ENCODE data around the gene CHMP6. TPM values are rescaled to one million over a fixed set of nuclear protein-coding genes. Genes with fewer than 3 reads are reported as not detected.

The CHMP6 gene
- total RNA-seq, 2 donors from 2014 or later: 12.9 to 17.5 TPM

GRCh38 chr17:81002409-81003361 lies 11.0 kb downstream of the CHMP6 start:
- Histone ChIP-seq H3K4me1 (peaks cover 0 to 38% of the 10 kb centered on the region in 2 donors), H3K36me3 (peaks cover 20% of the 10 kb centered on the region), H3K27ac (no peak overlapping the region), H3K4me3 (no peak overlapping the region), H3K9me3 (no peaks in the 10 kb centered on the region), H3K27me3 (peaks cover 6 to 17% of the 10 kb centered on the region in 2 donors)
- TF ChIP-seq CTCF (IDR thresholded peaks at IDR 0.05): no peak
- peak; percentile 91 for DNase-seq (ENCODE audit: low spot score)

DNA sequence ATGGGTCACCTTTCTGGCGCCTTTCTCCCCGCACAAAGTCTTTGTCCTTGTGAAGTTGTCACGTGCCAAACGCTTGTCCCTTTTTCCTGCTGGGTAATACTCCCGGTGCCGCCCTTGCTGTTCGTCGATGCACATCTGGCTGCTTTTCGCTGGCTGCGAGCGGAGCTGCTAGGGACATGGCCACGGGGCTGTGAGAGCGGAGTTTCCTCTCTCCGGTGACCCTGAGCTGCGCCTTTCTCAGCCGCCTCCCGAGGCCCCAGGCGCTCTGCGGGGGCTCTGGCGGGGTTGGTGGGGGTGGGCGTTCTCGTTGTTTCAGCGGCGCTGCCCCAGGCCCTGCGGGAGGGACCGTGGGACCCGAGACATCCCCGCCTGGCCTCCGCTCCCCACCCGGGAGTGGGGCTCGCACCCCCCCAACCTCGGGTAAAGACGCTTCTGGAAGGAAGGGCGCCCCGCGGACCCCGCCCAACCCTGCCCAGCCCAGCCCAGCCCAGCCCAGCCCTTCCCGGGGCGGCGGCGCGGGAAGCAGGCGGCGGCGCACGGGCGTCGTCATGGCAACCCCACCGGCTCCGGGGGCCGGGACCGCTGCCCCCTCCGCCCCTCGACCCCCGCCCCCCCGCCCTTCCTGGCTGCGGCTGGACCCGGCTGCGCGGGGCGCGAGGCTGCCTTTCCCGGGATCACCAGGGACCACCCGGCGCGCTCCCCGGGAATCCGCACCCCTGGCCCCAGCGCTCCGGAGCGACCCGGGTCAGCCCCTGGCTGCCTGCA lies 12.3 kb downstream of the CHMP6 start:
- Histone ChIP-seq H3K36me3 (peaks cover 9% of the 10 kb centered on the region), H3K4me1 (peaks cover 0 to 38% of the 10 kb centered on the region in 2 donors), H3K4me3 (peak overlapping the region in 1 of 2 donors; percentile 34), H3K9me3 (no peaks in the 10 kb centered on the region), H3K27me3 (peaks cover 6 to 17% of the 10 kb centered on the region in 2 donors), H3K27ac (no peak overlapping the region)
- no peak for DNase-seq (ENCODE audit: low spot score)
- TF ChIP-seq CTCF (IDR thresholded peaks at IDR 0.05): no peak

DNA sequence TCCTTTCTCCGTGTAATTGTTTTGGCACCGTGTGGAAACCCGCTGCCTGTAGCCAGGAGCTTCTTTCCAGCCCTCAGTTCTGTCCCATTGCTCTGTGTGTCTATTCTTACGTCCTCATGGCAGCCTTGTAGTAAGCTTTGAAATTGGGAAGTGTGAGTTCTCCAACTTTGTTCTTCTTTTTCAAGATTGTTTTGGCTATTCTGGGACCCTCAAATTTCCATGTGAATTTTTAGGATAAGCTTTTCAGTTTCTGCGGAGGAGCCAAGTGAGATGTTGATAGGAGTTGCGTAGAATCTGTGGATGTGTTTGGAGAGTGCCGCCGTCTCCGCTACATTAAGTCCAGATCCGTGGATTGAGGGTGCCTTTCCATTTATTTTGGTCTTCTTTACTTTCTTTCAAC lies 15.2 kb downstream of the CHMP6 start:
- peaks cover 0 to 21% of the 10 kb centered on the region in 2 donors for H3K4me1 ChIP-seq
- H3K36me3 ChIP-seq: no peaks in the 10 kb centered on the region
- peaks cover 0 to 14% of the 10 kb centered on the region in 2 donors for H3K9me3 ChIP-seq
- TF ChIP-seq CTCF (IDR thresholded peaks at IDR 0.05): no peak
- H3K27ac ChIP-seq: no peak overlapping the region
- H3K27me3 ChIP-seq: peaks cover 6 to 17% of the 10 kb centered on the region in 2 donors
- no peak overlapping the region for H3K4me3 ChIP-seq
- DNase-seq (ENCODE audit: low spot score): no peak

DNA sequence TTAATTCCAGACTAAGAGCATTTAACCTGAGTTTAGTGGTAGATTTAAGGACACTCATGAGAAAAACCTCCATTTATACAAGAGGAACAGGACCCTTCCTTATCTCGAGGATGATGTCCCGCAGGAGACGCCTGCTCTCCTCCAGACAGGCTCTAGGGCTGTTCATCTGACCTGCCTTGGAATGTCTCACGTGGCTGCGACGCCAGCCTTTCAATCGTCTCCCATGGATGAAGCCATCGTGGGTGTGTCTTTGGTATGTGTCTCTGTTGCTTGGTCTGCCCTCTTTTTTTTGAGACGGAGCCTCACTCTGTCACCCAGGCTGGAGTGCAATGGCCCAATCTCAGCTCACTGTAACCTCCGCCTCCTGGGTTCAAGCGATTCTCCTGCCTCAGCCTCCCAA lies 16.5 kb downstream of the CHMP6 start:
- Histone ChIP-seq H3K27me3 (peaks cover 6 to 17% of the 10 kb centered on the region in 2 donors), H3K4me1 (peaks cover 0 to 11% of the 10 kb centered on the region in 2 donors), H3K27ac (no peak overlapping the region), H3K4me3 (no peak overlapping the region), H3K36me3 (no peaks in the 10 kb centered on the region), H3K9me3 (peaks cover 0 to 14% of the 10 kb centered on the region in 2 donors)
- DNase-seq (ENCODE audit: low spot score): no peak
- TF ChIP-seq CTCF (IDR thresholded peaks at IDR 0.05): no peak

DNA sequence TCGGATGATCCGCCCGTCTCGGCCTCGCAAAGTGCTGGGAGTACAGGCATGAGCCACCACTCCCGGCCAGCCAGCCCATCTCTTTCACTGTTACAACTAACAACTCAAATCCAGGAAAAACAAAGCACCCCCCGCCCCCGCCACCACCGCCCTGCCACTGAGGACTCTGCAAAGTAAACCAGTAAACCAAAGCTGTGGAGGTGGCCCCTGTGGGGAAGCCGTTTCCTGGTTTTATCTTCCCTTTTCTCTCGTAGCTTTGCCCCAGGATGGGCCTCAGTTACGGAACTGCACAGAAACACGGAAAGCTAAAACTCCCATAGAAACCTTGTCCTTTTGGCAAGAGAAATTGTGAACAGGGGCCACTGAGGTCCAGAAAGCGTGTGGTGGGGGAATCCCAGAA lies 17.5 kb downstream of the CHMP6 start:
- Histone ChIP-seq H3K36me3 (no peaks in the 10 kb centered on the region), H3K4me1 (peaks cover 0 to 5% of the 10 kb centered on the region in 2 donors), H3K27me3 (peaks cover 0 to 8% of the 10 kb centered on the region in 2 donors), H3K27ac (no peak overlapping the region), H3K4me3 (no peak overlapping the region), H3K9me3 (peaks cover 0 to 14% of the 10 kb centered on the region in 2 donors)
- no peak for TF ChIP-seq CTCF (IDR thresholded peaks at IDR 0.05)
- no peak for DNase-seq (ENCODE audit: low spot score)

Data from right atrium auricular region (tissue), 2 donors.